GM20431 (cell line): ENCODE results near the gene LYPD5.

Experiments
- in situ Hi-C: fragments of 300-500 bp; cut with MseI, MboI; formaldehyde crosslinking; loops from one replicate; pipeline ENCODE4 v1.15.0; 2020; ENCODE audit warnings: low sequenced_read_pairs; ENCODE audit not compliant: unreplicated experiment

Gene LYPD5

DNA sequence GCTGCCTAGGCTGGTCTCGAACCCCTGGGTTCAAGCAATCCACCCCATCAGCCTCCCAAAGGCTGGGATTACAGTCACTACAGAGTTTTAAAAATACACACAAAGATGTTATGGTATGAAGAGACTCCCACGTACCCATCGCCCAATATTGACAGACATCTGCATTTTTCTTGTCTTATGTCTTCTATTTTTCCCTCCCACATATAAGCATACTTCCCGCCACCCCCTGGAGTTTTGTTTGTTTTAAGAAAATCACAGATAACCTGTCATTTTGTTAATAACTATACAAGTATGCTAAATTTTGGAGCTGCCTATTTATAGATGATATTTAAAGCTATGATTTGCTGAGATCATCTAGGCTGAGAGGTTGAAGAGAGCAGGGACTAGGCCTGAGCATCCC lies 41.3 kb downstream of the LYPD5 start:
- in situ Hi-C loops, result no loop called here

DNA sequence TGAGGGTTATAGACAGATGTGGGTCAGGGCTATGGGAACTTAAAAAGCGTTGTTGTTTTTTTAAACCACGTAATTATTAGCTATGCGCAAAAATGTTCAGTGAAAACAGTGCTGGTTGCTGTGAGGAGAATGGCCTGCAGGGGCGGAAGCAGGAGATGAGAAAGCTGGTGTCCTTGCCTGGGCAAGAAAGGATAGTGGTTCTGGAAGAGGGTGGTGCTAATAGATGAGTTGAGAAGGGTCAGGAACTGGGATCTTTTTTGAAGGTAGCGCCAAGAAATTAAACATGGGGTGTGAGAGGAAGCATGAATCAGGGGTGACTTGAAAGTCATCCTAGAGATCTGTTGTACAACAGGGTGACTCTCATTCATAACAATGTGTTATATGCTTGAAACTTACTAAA lies 42.7 kb downstream of the LYPD5 start:
- in situ Hi-C loops, result no loop called here

GRCh38 chr19:43755256-43755801 lies 46.9 kb downstream of the LYPD5 start:
- in situ Hi-C loops, result no loop called here

GRCh38 chr19:43754503-43755255 lies 47.6 kb downstream of the LYPD5 start, which contains the start of gene SMG9:
SMG9 (minus strand) TSS chr19:43754962; CDS start chr19:43750741, 4,221 bp downstream.
- in situ Hi-C loops, result no loop called here

GRCh38 chr19:43754253-43754502 lies 48.1 kb downstream of the LYPD5 start:
- in situ Hi-C loops, result no loop called here

DNA sequence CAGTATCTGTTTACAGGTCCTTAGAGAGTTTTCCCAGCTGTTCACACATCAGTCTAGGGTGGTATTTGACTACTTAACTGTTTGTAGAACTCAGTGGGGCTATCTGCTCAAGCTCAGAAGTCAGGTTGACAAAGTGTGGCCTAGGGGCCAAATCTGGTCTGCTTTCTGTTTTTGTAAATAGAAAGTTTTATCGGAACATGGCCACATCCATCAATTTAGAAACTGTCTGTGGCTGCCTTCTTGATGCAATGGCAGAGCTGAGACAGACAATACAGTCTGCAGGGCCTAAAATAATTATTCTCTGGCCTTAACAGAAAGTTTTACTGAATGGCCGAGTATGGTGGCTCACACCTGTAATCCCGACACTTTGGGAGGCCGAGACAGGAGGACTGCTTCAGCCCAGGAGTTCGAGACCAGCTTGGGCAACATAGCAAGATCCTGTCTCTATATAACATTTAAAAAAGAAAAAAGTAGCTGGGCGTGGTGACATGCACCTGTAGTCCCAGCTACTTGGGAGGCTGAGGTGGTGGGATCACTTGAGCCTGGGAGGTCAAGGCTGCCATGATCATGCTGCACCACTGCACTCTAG lies 49.9 kb downstream of the LYPD5 start:
- in situ Hi-C loops, result no loop called here

DNA sequence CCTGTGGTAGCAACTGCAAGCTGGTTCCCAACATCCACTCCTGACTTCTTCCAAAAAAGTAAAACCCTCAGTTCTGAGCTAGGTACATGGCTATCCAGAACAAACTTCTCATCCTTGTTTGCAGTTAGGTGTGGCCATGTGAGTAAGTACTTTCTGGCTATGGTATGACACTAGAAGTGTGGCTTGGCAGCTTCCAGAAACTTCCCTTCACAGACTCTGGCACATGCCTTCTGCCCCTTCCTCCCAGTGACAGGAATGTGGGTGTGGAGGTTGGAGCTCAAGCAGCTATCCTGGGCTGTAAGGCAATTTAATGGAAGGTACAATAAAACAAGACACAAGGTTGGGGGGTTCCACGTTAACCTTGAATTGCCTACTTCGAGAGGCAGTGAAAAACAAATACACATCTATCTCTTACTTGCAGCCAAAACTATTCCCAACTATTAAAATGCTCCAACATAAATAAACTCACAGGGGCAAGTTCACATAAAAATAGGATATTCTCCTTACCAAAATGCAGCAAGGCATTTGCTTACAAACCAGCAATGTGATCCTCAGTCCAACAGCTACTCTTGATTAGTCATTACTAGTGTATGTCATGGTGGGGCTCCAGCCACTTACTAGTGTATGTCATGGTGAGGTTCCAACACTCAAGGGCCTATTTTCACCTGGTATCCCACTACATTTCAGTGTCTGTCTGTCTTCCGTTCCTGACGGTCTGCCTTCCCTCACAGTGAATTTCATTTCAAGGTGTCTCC lies 50.6 kb downstream of the LYPD5 start:
- in situ Hi-C loops, result no loop called here

- in situ Hi-C loops, result loop anchor here (5.0 kb wide), 1 partner anchor 32 kb away; the partner anchor contains the start of gene KCNN4
These were observed 52.3 kb downstream of the LYPD5 start for GRCh38 chr19:43749898-43750297.

DNA sequence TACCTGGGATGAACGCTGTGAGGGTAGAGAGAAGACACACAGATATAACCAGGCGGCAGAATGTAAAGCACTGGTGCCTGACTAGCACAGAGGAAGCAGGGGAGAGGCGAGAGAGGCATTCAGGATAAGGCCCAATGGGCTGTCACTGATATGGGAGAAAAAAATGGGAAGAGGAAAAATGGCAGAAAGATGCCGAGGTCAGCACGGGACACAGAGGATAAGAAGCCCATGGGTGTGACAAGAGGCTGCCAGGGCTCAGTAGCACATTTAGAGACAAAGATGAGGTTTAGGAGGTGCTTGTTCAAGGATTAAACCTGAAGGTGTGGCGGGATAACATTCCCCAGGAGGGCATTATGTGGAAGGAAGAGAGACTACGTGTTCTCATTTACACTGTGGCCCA lies 53.1 kb downstream of the LYPD5 start:
- in situ Hi-C loops, result loop anchor here (5.0 kb wide), 1 partner anchor 33 kb away; the partner anchor contains the start of gene KCNN4

GRCh38 chr19:43748685-43749084 lies 53.6 kb downstream of the LYPD5 start:
- in situ Hi-C loops, result loop anchor here (5.0 kb wide), 1 partner anchor 34 kb away; the partner anchor contains the start of gene KCNN4

DNA sequence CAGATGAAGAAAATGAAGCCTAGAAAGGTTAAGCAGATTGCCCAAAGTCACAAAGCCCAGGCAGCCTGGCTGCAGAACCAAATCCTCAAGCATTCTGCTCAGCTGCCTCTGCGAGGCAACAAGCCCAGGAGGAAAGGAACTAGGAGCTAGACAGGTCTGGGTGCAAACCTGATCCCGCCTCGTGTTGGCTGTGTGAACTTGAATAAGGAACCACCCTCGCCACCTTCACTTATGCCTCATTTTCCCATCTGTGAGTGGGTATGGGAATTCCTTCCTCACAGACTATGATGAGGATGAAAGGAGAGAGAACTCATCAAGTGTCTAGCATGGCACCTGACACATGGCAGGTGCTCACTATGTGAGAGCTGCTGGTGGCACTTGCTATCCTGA lies 54.0 kb downstream of the LYPD5 start:
- in situ Hi-C loops, result loop anchor here (5.0 kb wide), 1 partner anchor 34 kb away; the partner anchor contains the start of gene KCNN4

DNA sequence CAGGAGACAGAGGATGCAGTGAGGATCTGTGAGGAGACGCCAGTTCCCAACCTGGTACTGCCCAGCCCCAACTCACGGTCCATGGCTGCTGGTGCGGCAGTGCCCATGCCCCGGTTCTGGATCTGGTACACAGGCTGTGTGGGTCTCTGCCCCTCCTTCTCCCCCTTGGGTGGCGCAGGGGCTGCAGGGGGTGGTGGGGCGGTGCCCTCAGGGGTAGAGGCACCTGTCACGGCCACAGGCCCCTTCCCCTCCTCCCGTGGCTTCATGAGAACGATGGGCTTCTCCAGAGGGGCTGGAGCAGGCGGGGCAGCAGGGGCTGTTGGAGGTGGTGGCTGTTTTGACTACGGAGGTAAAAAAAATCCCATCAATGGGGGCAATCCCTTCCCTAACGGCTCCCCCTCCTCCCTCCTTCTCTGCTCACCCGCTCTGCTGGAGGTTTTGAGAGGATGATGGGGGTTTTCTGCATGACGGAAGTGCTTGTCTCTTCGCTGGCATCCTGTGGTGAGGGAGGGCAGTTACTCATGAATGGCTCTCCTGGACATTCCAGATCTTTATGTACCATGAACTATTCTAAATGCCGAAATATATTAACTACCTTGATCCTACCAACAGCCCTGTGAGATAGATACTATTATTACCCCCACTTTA lies 54.6 kb downstream of the LYPD5 start:
- in situ Hi-C loops, result loop anchor here (5.0 kb wide), 1 partner anchor 35 kb away; the partner anchor contains the start of gene KCNN4
